GM19043 (cell line): ENCODE measurements around the gene BSDC1.
"Not testable (repeated sequence)": the region's sequence is repeated elsewhere in the genome, so short reads cannot be mapped to it uniquely, and the experiment has no call there.

ENCODE experiments used
- ATAC-seq: cut with Tn5 transposase; IDR thresholded peaks from one replicate; pipeline ENCODE4 v1.9.1; 2021; ENCODE audit warnings: low read depth; ENCODE audit not compliant: unreplicated experiment

BSDC1 gene, protein sequence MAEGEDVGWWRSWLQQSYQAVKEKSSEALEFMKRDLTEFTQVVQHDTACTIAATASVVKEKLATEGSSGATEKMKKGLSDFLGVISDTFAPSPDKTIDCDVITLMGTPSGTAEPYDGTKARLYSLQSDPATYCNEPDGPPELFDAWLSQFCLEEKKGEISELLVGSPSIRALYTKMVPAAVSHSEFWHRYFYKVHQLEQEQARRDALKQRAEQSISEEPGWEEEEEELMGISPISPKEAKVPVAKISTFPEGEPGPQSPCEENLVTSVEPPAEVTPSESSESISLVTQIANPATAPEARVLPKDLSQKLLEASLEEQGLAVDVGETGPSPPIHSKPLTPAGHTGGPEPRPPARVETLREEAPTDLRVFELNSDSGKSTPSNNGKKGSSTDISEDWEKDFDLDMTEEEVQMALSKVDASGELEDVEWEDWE

DNA sequence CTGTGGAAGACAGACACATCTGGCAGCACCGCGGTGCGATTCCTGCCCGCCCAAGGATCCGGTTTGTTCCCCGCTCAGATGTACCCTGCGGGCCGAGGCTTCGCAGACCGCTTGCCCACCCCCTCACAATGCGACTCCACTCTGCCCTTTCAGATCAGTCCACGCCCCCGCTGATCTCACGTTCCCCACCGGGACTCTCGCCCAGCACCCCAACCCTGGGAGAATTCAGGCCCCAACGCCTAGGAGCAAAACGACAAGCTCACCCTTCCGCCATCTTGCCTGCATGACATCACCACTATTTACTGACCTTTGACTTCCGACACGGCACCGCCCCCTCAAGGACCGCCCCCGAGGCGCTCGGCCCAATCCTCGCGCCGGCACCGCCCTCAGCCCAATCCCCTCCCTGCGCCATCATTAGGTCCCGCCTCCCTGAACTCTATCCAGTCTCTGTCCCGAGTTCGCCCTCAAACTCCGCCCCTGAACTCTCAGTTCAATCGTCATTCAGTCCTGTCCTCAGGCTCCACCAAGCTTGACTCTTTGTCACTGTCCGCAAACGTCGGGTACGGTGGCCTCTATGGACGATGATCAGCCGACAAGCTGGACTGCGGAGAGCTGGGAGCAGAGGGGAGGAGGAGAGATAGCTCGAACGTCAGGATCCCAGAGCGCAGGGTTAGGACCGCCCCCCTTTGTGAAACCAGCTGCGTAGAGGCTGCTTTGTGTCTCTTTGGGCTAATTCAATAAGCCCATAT lies at the start of gene BSDC1:
TSS of gene BSDC1 (minus strand) at position 301 of the 749 bp plus-strand sequence. CDS start at position 274, 27 bp downstream.
- peak; percentile 95 for ATAC-seq

DNA sequence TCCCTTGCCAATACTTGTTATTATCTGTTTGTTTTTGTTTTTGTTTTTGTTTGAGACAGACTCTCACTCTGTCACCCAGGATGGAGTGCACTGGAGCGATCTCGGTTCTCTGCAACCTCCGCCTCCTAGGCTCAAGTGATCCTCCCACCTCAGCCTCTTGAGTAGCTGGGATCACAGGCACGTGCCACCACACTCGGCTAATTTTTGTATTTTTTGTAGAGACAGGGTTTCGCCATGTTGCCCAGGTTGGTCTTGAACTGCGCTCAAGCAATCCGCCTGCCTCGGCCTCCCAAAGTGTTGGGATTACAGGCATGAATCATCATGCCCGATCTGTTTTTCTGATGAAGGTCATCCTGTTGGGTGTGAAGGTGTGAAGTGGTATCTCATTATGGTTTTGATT lies 47.2 kb upstream of the BSDC1 start:
- ATAC-seq, result not testable (repeated sequence)

DNA sequence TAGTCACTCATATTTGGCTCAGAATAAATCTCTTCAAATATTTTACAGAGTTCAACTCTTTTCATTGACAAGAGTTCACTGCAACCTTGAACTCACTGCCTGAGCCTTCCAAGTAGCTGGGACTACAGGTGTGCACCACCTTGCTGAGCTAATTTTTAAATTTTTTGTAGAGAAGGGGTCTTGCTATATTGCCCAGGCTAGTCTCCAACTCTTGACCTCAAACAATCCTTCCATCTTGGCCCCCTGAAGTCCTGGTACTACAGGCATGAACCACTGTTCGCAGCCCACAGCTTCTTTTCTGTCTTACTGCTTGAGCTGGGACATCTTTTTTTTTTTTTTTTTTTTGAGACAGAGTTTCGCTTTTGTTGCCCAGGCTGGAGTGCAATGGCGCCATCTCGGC lies 44.5 kb upstream of the BSDC1 start:
- ATAC-seq, result not testable (repeated sequence)

DNA sequence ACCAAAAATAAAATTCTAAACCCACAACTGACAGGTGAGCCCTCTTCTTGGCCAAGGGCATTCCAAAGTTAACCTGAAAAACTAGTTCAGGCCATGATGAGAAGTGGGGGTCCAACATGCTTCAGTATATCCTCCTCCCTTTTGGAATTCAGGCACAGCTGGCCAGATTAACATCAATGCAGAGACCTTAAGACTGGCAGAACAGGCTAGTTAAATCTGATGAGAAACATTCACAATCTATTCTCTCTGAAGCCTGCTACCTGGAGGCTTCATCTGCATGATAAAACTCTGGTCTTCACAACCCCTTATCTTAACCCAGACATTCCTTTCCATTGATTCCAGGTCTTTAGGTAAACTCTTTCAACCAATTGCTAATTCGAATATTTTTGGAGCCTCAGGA lies 43.9 kb upstream of the BSDC1 start:
- ATAC-seq, result no peak

DNA sequence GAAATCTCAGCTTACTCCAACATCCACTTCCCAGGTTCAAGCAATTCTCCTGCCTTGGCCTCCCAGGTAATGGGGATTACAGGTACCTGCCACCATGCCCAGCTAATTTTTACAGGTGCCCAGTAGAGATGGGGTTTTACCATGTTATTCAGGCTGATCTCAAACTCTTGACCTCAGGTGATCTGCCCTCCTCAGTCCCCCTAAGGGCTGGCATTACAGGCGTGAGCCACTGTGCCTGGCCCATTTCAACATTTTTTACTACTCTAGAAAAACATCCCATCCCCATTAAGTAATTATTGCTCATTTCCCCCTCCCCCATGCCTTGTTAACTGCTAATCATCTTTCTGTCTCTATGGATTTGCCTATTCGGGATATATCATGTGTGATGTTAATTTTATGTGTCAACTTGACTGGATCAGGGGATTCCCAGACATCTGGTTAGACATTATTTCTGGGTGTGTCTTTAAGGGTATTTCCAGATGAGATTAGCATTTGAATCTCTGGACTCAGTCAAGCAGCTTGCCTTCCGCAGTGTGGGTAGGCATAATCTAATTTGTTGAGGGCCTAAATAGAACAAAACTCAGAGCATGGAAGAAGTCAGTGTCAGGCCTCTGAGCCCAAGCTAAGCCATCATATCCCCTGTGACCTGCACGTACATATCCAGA lies 37.6 kb upstream of the BSDC1 start:
- no peak for ATAC-seq

DNA sequence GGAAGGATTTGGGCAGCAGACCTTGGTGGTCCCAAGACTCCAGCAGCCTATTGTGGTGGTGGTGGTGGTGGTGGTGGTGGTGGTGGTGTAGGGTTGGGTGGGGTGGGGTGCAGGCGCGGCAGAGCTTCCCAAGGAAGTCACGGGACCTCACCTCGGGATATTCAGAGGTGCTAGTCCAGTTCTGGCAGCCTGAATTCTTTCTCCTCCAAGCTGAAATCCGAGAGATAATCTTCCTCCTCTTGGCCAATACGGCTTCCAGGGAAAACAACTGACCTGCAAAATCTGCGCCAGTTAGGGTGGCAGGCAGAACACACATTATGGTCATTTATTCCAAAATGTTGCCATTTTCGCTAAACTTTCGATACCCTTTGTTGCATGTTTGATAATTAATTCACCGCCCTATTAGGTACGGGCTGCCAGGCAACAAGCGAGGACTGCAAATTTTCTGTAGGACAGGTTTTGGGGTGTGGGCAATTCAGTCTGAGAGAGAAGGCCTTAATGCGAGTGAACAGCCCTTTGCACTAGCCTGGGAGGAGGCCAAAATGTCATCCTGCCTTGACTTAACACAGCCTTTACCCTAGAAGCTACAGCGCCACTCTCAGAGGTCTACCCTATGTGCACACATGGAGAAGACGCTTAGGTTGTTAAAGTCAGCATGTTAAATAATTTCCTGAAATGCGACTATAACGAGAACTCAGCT lies 33.2 kb upstream of the BSDC1 start:
- ATAC-seq, result no peak

DNA sequence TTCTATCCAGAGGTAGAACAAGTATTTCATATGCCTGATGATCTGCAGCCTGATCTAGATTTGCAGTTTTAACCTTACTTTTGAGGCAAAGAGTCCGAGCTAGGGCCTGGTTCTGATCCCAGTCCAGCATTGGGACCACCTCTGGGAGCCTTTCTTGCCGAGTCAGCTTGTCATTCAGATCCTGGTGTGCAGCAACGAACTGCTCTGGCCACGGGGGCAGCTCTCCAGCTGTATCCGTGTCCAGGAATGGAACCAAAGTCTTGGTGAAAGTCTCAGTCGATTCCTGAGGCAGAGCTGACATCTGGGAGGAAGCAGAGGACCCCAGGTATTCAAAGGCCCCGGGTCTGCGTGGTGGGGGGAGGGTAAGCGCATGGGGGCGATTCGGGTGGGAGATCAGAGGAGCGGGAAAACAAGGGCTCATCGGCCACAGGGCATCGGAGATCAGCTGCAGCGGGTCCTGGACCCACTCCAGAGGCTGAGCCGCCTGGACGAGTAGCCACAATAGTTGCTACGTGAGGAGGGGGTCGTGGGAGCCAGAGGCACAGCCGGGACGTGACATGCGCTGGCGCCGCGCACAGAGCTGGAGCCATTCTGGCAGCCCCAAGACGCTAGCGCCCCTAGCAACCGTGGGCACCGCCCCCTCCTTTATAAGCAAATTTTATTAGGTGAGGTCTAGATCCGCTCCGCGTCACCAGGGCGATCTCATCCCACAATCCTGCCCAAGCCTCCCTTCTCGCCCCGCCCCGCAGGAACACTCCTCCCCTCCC lies 32.4 kb upstream of the BSDC1 start:
- ATAC-seq, result no peak

DNA sequence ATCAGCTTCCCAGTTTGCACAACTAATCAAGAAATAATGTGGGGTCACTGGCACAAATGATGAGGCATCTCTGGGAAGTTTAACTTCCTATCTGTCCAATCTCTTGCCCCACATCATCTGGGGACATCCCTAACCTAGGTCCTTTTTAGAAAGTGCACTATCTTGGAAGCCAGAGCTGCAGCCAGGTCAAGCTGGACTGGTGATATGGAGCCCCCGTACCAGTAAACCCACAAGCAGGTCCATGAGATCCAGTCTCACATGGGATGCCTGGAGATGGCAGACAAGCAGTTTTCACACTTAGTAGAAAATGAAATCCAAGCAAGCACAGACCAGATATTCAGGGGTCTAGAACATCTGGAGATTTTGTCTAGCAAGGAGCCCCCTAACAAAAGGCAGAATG lies 27.5 kb upstream of the BSDC1 start:
- ATAC-seq, result no peak

DNA sequence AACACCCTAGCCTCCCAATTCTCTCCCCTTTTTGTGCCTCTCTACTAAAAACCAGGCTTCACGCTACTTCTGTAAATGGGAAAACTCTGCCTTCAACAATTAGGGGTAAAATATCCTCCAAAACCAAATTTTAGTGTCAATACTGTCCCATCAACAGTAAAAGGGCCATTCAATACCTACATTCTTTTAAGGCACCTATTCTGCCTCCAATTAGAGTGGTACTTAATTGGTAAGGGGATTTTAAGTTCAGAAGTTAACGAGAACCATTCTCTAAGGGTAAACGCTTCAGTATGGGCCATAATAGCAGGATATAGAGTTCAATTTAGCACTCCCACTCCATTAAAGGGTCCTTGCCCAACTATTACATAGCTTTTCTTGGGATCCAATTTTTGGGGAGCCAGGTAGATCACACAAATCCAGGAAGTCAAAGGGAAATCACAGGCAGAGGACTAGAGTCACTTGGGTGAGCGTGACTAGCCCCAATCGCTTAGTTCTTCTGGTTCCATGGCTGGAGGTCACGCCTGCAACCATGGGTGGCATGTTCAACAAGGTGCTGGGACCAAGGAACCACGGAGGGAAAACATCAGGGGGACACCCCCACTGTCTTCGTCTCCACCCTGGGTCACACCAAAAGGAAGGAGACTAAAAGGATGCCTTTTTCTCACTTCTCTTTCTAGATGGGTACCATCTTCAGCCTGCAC lies 20.1 kb upstream of the BSDC1 start:
- no peak for ATAC-seq

DNA sequence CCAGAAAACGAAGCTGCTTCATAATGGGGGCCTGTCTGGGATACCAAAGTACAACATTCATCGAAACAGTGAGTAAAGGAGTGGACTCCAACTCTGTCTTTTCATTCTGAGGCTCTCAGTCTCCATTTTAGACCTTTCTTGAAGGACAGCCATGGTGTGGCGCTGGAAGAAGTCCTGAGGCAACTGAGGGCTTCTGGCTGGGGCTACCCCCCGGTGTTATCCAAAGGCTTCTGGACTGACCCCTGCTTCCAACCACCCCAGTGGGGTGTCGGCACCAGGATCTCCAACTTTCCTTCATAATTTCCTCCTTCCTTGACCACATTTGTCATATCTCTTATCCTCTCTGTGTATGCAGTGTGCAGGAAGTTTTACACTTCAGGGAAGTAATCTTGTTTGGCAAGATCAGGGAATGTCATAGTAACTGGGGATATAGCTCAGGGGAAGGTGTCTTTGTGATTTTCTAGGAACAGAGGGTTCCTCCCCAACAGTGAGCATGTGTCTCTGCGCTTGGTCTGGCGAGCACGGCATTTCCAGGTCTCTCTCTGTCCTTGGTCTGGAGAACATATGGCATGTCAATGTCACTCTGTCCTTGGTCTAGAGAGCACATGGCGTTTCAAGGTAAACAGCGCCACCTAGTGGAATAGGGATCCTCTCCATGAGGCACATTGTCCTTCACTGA lies 19.4 kb upstream of the BSDC1 start:
- no peak for ATAC-seq

DNA sequence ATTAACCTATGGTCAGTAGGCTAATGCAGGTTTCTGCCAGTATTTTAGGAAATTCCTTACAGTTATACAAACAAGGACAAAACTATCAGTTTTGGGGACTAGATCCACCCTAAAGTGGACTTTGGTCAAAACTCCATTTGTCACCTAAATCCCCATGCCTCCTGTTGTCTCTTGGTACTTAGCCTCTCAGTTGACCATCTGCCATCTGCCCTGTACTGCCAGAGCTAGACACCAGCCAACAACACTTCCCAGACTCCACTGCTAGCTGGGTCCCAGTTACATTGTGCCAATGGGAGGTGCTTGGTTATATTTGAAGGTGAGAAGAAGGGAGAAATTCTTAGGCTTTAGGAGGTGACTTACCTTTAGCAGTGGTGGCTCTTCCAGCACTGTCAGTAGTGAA lies 17.0 kb upstream of the BSDC1 start:
- ATAC-seq, result no peak

DNA sequence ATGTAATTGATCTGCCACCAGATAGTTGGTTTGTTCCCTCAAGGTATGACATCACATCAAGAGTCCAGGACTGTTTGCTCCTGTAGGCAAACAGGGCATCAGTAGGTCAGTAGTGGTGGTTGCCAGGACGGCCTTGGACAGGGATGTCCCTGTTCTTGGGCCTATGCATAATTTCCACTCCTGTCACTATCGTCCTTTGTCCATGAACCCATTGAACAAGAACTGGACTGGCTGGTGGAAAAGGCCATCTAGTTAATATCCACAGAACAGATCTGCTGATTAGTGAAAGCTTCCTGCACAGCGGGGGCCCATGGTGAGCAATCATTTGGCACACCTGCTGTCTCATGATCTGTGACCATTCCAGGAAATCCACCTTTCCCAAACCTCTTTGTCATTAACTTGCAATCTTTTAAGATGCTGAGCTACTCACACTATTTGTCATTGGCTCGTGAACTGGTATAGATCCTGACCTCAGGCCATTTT lies 12.4 kb upstream of the BSDC1 start:
- no peak for ATAC-seq

DNA sequence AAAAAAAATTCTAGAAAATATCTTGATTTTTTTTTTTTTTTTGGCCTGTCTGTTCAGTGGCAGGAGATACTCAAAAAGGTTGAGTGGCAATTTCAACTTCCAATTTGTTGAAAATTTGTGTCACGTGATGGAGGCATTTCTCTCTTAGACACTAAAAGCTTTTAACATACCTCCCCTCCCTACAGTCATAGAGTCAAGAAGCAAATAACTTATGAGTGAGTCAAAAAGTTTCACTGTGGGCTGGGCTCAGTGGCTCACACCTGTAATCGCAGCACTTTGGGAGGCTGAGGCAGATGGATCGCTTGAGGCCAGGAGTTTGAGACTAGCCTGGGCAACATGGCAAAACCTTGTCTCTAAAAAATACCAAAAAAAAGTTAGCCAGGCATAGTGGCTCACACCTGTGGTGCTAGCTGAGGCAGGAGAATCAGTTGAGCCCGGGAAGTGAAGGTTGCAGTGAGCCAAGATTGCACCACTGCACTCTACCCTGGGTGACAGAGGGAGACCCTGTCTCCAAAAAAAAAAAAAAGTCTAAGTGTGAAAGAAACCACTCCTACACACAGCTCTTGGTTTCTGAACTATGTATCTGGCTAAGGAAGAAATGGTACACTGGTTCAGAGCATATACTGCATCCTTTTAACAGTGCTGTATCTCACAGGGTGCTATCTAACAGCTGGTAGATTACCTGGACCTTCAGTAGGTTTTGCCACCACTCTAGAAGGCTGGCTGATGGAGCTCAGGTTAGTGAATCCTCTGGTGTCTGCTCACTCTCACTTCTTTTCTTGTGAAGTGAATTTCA lies 11.6 kb upstream of the BSDC1 start:
- ATAC-seq, result no peak

DNA sequence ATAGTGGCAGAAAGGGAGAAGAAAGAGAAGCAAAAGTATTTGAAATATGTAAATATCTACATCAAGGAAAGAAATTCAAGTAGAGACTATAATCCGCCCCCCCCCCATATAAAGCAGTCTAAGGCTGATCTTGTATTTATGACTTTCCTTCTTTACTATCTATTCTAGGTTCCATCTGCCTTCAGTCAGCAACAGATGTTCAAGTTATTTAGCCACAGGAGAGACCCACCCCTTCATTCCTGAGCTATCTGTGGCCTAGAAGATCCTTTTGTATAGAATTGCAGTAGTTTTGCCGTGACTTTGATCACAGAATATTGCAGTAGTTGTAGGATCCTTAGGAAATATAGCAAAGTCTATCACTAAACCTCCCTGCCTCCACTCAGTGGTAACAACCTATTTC lies 10.7 kb upstream of the BSDC1 start:
- no peak for ATAC-seq

DNA sequence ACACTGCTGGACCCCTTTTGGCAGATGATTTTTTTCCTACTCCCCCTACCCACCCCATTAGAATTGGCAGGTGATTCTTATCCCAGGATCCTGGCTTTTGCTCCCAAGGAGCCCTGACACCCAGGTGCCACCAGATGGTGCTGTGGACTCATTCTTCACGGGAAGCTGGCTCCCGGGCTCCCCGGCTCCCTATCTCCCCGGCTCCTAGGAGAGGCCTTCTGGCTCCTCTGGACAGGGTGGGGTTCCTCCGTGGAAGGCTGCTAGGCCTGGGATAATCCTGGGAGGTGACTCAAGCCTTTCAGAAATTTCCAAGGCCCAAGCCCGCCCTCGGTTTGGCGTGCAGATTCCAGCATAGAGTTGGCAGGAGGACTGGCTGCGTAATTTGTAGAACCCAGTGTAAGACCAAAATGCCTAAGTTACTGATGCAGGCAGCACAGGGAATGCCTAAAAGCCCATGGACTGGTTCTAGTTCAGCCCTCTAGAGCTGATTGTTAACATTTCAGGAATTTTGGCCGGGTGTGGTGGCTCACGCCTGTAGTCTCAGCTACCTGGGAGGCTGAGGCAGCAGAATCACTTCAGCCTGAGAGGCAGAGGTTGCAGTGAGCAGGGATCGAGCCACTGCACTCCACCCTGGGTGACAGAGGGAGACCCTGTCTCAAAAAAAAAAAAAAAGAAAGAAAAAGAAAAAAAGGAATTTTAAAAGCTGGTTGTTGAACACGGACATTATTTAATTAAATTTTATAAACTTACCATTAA lies 6.8 kb upstream of the BSDC1 start:
- ATAC-seq, result no peak

DNA sequence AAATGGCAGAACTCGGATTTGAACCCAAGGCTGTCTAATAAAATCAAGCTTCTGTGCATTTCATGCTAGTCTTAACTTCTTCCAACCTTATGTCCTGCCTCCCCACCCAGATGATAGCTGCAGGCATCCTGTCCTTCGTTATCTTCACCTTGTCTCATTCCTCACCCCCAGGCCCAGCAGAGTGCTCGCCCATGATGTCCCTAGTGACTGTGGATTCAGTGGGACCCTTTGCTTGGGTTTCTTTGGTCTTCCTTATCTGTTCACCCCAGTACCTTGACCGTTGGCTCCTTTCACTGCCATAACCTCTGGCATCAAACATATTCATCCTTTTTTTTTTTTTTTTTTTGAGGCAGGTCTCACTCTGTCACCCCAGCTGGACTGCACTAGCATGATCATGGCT lies 5.6 kb upstream of the BSDC1 start:
- ATAC-seq, result no peak

DNA sequence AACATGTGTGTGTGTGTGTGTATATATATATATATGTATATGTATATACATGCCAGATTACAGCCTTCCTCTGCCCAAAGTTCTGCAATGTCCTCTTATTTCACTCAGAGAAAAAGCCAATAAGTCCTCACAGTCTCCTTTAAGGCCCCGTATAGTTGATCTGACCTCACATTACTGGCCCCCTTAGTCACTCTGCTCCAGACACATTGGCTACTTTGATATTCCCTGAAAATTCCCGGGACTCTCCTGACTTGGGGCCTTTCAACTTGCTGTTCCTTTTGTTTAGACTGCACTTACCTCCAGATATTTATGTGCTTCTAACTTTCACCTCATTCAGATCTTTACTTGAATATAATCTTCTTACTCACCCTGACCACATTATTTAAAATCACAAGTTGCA lies 4.2 kb upstream of the BSDC1 start:
- ATAC-seq, result no peak
